Suprapubic skin (tissue), 3 donors: ENCODE data around the gene PTGIS.

Experiments used
- CTCF ChIP-seq, 2 donors: fragments of 200-600 bp in 1 of 2; fragments of 450-650 bp in 1 of 2; sonication (generic) in 1 of 2; IDR thresholded peaks; one replicate each; pipeline ENCODE4 v1.5.1; 2016 to 2019; ENCODE audit warnings: antibody characterized with exemption in 2 of 2, mild to moderate bottlenecking in 1 of 2, moderate library complexity in 1 of 2
- POLR2AphosphoS5 ChIP-seq, 3 donors: sonication (generic); formaldehyde crosslinking; IDR thresholded peaks; one replicate each; pipeline ENCODE4 v1.6.1; 2017; ENCODE audit warnings: antibody characterized with exemption in 3 of 3

GRCh38 chr20:49545572-49545971 lies 22.4 kb downstream of the PTGIS start:
- TF ChIP-seq CTCF (IDR thresholded peaks at IDR 0.05) (no peak), POLR2AphosphoS5 (IDR thresholded peaks at IDR 0.05) (no peak)
